GM23248 (cell line): ENCODE measurements around the gene CLCN3. TPM values are rescaled to one million over a fixed set of nuclear protein-coding genes. Genes with fewer than 3 reads are reported as not detected.
A peak's percentile ranks its signal among the peaks of the same experiment; 100 is the strongest.

Experiments
- DNase-seq: peaks from one replicate; pipeline ENCODE4 v3.0.0-alpha.2; 2015
- H2AFZ ChIP-seq: fragments of 200-600 bp; sonication (generic); 2 replicates; pipeline ENCODE4 v1.6.1; 2016; ENCODE audit warnings: antibody characterized with exemption
- H3F3A ChIP-seq: fragments of 200-600 bp; sonication (generic); 2 replicates; pipeline ENCODE4 v1.6.1; 2016; ENCODE audit warnings: mild to moderate bottlenecking, antibody characterized with exemption, mixed run types; ENCODE audit not compliant: insufficient read depth
- H3K27ac ChIP-seq: fragments of 200-600 bp; sonication (generic); 2 replicates; pipeline ENCODE4 v1.5.1; 2016; ENCODE audit warnings: mild to moderate bottlenecking
- H3K27me3 ChIP-seq: fragments of 200-600 bp; sonication (generic); replicated peaks from 2 replicates; pipeline ENCODE4 v1.6.1; 2016; ENCODE audit warnings: mild to moderate bottlenecking; ENCODE audit not compliant: insufficient read depth
- H3K36me3 ChIP-seq: fragments of 200-600 bp; sonication (generic); 2 replicates; pipeline ENCODE4 v1.6.1; 2016; ENCODE audit warnings: low read depth, mild to moderate bottlenecking
- H3K4me1 ChIP-seq: fragments of 200-600 bp; sonication (generic); 2 replicates; pipeline ENCODE4 v1.6.1; 2016; ENCODE audit warnings: mild to moderate bottlenecking; ENCODE audit not compliant: insufficient read depth
- H3K4me2 ChIP-seq: fragments of 200-600 bp; sonication (generic); one replicate; pipeline ENCODE4 v1.6.1; 2016; ENCODE audit warnings: mild to moderate bottlenecking; ENCODE audit not compliant: unreplicated experiment
- H3K4me3 ChIP-seq: fragments of 200-600 bp; sonication (generic); 2 replicates; pipeline ENCODE4 v1.5.1; 2016; ENCODE audit warnings: mild to moderate bottlenecking
- H3K79me2 ChIP-seq: fragments of 200-600 bp; sonication (generic); 2 replicates; pipeline ENCODE4 v1.6.1; 2016; ENCODE audit warnings: mild to moderate bottlenecking; ENCODE audit not compliant: insufficient read depth
- H3K9ac ChIP-seq: fragments of 200-600 bp; sonication (generic); 2 replicates; pipeline ENCODE4 v1.6.1; 2016; ENCODE audit warnings: mild to moderate bottlenecking
- H3K9me2 ChIP-seq: fragments of 200-600 bp; sonication (generic); 2 replicates; pipeline ENCODE4 v1.6.1; 2016; ENCODE audit warnings: mixed run types, mild to moderate bottlenecking, moderate library complexity; ENCODE audit not compliant: insufficient read depth
- H3K9me3 ChIP-seq: fragments of 200-600 bp; sonication (generic); one replicate; pipeline ENCODE4 v1.6.1; 2017; ENCODE audit warnings: low read depth
- H4K20me1 ChIP-seq: fragments of 200-600 bp; sonication (generic); 2 replicates; pipeline ENCODE4 v1.6.0; 2016; ENCODE audit not compliant: insufficient read depth
- EZH2 ChIP-seq: fragments of 200-600 bp; sonication (generic); IDR thresholded peaks from 2 replicates; pipeline ENCODE4 v1.6.1; 2018; ENCODE audit warnings: antibody characterized with exemption, mild to moderate bottlenecking; ENCODE audit not compliant: insufficient read depth, poor library complexity, severe bottlenecking
- EZH2phosphoT487 ChIP-seq: fragments of 200-600 bp; sonication (generic); IDR thresholded peaks from 2 replicates; pipeline ENCODE4 v1.6.1; 2018; ENCODE audit warnings: antibody characterized with exemption, moderate library complexity, mild to moderate bottlenecking, low read depth; ENCODE audit not compliant: insufficient read depth
- WGBS, 2 experiments: methylation state at CpG; one replicate each; pipeline ENCODE4 v1.1.6; 2015 to 2017; ENCODE audit warnings: low lambda C conversion rate in 2 of 2, low coverage in 1 of 2; ENCODE audit errors: missing lambda C conversion rate in 2 of 2; 5-methylcytosine and 5-hydroxymethylcytosine counted together
- in situ Hi-C: fragments of 300-500 bp; cut with MboI; formaldehyde crosslinking; loops from 2 replicates; pipeline ENCODE4 v1.15.0; 2020
- polyA plus RNA-seq: library from polyadenylated mRNA; unstranded; fragments of >200 nt; fragmentation: Nextera tagmentation; extraction: Ambion mirVana; gene quantifications from 2 replicates; pipeline ENCODE4 v1.2.1, GENCODE V29; 2016
- total RNA-seq: library from RNA; depleted of rRNA; stranded (reverse); fragments of >200 nt; shearing (Covaris generic); gene quantifications from 2 replicates; pipeline ENCODE4 v1.2.3, GENCODE V29; 2014

CLCN3 gene
- total and polyA plus RNA-seq, 2 experiments from 2014 or later: 12.2 to 16.4 TPM

GRCh38 chr4:169757575-169758184 lies 137.3 kb downstream of the CLCN3 start, which contains the start of gene HPF1:
TSS of gene HPF1 (minus strand) at chr4:169757944. CDS start at chr4:169757877, 67 bp downstream.
- Histone ChIP-seq H3K9ac (peak within 1 kb of the TSS; percentile 79), H3K9me2 (no peaks in the 10 kb centered on the region), H3K27me3 (no peaks in the 10 kb centered on the region), H4K20me1 (no peaks in the 10 kb centered on the region), H3K9me3 (no peaks in the 10 kb centered on the region), H3F3A (peaks cover 22% of the 10 kb centered on the region), H3K27ac (peak within 1 kb of the TSS; percentile 19), H3K36me3 (0 out of 2 replicates have a peak, but pooled peaks cover under 1% of the 10 kb centered on the region), H3K4me3 (peak within 1 kb of the TSS; percentile 90), H3K4me2 (peak within 1 kb of the TSS; percentile 89), H2AFZ (peak within 1 kb of the TSS; percentile 97), H3K4me1 (peaks cover 12% of the 10 kb centered on the region), H3K79me2 (peaks cover 38% of the 10 kb centered on the region)
- in situ Hi-C loops: no loop called here
- peak; percentile 95 for DNase-seq
- WGBS, 2 experiments: 1% methylated on average over 25 to 46 of the region's 46 CpGs
- TF ChIP-seq EZH2 (no peak), EZH2phosphoT487 (no peak)

GRCh38 chr4:169758401-169758962 lies 138.1 kb downstream of the CLCN3 start:
- Histone ChIP-seq H3F3A (peaks cover 22% of the 10 kb centered on the region), H3K4me3 (peak overlapping the region; percentile 90), H3K9ac (peak overlapping the region; percentile 79; the same call in 1 of the 2 replicates), H4K20me1 (no peaks in the 10 kb centered on the region), H3K9me3 (no peaks in the 10 kb centered on the region), H3K36me3 (no peaks in the 10 kb centered on the region), H3K9me2 (no peaks in the 10 kb centered on the region), H3K27ac (no peak overlapping the region), H3K27me3 (no peaks in the 10 kb centered on the region), H3K4me1 (peaks cover 12% of the 10 kb centered on the region), H2AFZ (peak overlapping the region; percentile 97), H3K4me2 (peak overlapping the region; percentile 89), H3K79me2 (peaks cover 34% of the 10 kb centered on the region)
- in situ Hi-C loops: no loop called here
- WGBS, 2 experiments: 5% methylated on average over 11 of the region's 11 CpGs
- DNase-seq: peak; percentile 20
- TF ChIP-seq EZH2 (no peak), EZH2phosphoT487 (no peak)

- Histone ChIP-seq H3K27me3 (no peaks in the 10 kb centered on the region), H3F3A (peaks cover 14% of the 10 kb centered on the region), H3K27ac (no peak overlapping the region), H3K4me3 (no peak overlapping the region), H3K9ac (no peak overlapping the region), H3K4me2 (no peak overlapping the region), H3K9me2 (no peaks in the 10 kb centered on the region), H2AFZ (no peak overlapping the region), H4K20me1 (no peaks in the 10 kb centered on the region), H3K79me2 (peaks cover 1% of the 10 kb centered on the region), H3K4me1 (no peaks in the 10 kb centered on the region), H3K9me3 (no peaks in the 10 kb centered on the region), H3K36me3 (no peaks in the 10 kb centered on the region)
- WGBS, 2 experiments: 63 to 82% methylated on average over 4 of the region's 4 CpGs
- DNase-seq: no peak
- in situ Hi-C loops: no loop called here
- no peak for TF ChIP-seq EZH2phosphoT487
- TF ChIP-seq EZH2: no peak
These were observed 141.5 kb downstream of the CLCN3 start for GRCh38 chr4:169761846-169762245.

- Histone ChIP-seq H3K4me2 (no peak overlapping the region), H4K20me1 (no peaks in the 10 kb centered on the region), H3K4me3 (no peak overlapping the region), H3K9me2 (no peaks in the 10 kb centered on the region), H3K9me3 (no peaks in the 10 kb centered on the region), H3K27ac (no peak overlapping the region), H3K27me3 (no peaks in the 10 kb centered on the region), H3K4me1 (no peaks in the 10 kb centered on the region), H3K79me2 (no peaks in the 10 kb centered on the region), H3F3A (no peaks in the 10 kb centered on the region), H3K9ac (no peak overlapping the region), H2AFZ (no peak overlapping the region), H3K36me3 (no peaks in the 10 kb centered on the region)
- WGBS, 2 experiments: 2 to 10% methylated on average over 2 of the region's 2 CpGs
- no peak for DNase-seq
- in situ Hi-C loops: no loop called here
- no peak for TF ChIP-seq EZH2phosphoT487
- no peak for TF ChIP-seq EZH2
These were observed 145.5 kb downstream of the CLCN3 start for GRCh38 chr4:169765835-169766234.
